Measurements from ENCODE around the gene CDC42BPG.
A peak's percentile ranks its signal among the peaks of the same experiment; 100 is the strongest.

GRCh38 chr11:64778223-64778472, 66.3 kb downstream of the CDC42BPG start:
- peak; percentile 90; the same call in 1 of the 2 replicates for TF ChIP-seq POLR2A (IDR thresholded peaks at IDR 0.05; ENCODE audit: low read depth, low read length)
- TF ChIP-seq HDGF (IDR thresholded peaks at IDR 0.05), result no peak
- TF ChIP-seq SMC3 (IDR thresholded peaks at IDR 0.05; ENCODE audit: borderline replicate concordance, low read length), result no peak
- TF ChIP-seq CUX1 (IDR thresholded peaks at IDR 0.05; ENCODE audit: insufficient replicate concordance, low read depth, low read length), result no peak
- TF ChIP-seq CTCF (IDR thresholded peaks at IDR 0.05 in 2 of 3, conservative IDR thresholded peaks at IDR 0.05 in 1 of 3; ENCODE audit: control insufficient read depth in 2 of 3, extremely low read depth in 1 of 3, insufficient read depth in 1 of 3, low read depth in 3 of 3, low read length in 3 of 3), result no peak
- TF ChIP-seq MXI1 (IDR thresholded peaks at IDR 0.05; ENCODE audit: low read depth, low read length), result no peak
